Chondrocyte (in vitro differentiated cells): Measurements from ENCODE around the gene PCNP. TPM values are rescaled to one million over a fixed set of nuclear protein-coding genes. Genes with fewer than 3 reads are reported as not detected.

Experiments
- DNase-seq: peaks from one replicate; pipeline ENCODE4 v3.0.0; 2021; ENCODE audit warnings: mixed read lengths, low spot score
- H3K27ac Mint-ChIP-seq: one replicate; pipeline ENCODE4 v1.8.0; 2021; ENCODE audit warnings: mild to moderate bottlenecking, moderate library complexity, mixed read lengths; ENCODE audit not compliant: unreplicated experiment
- H3K27me3 Mint-ChIP-seq: 2 replicates; pipeline ENCODE4 v1.8.0; 2021; ENCODE audit warnings: low read depth, mixed read lengths
- H3K36me3 Mint-ChIP-seq: 2 replicates; pipeline ENCODE4 v1.8.0; 2021; ENCODE audit warnings: low read depth, mixed read lengths
- H3K4me1 Mint-ChIP-seq: 2 replicates; pipeline ENCODE4 v1.8.0; 2021; ENCODE audit warnings: low read depth, mild to moderate bottlenecking, mixed read lengths
- H3K4me3 Mint-ChIP-seq: one replicate; pipeline ENCODE4 v1.8.0; 2021; ENCODE audit warnings: mild to moderate bottlenecking, moderate library complexity, mixed read lengths; ENCODE audit not compliant: unreplicated experiment
- H3K9me3 Mint-ChIP-seq: 2 replicates; pipeline ENCODE4 v1.8.0; 2021; ENCODE audit warnings: low read depth, mixed read lengths
- total RNA-seq: library from RNA; stranded (reverse); gene quantifications from 3 replicates; pipeline ENCODE4 v1.2.1, GENCODE V29; 2021
- TF ChIP-seq, protein P1 (sequence below): fragments of 200-600 bp; sonication (generic); IDR thresholded peaks from 2 replicates; pipeline ENCODE4 v1.5.0; 2021; ENCODE audit warnings: antibody characterized with exemption, mild to moderate bottlenecking, moderate library complexity

PCNP gene
- total RNA-seq, 1 donor from 2014 or later: 145 TPM

DNA sequence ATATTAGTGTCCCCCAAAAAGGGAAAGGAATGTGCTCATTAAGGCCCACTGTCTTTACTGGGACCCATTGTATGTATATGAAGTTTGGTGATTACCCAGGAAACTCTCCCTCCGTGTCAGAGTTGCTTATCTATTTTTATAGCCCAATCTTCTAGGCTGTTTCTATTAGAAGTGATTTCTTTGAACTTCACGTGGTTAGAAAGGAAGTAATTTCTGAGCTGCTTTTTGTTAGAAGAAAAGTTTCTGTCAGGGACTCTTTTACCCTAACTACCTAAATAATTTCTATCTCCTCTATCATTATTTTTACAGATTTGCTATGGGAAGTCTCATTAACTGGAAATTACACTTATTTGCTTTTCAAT is 43.3 kb upstream of the PCNP start:
- Mint-ChIP-seq H3K27me3 (peaks cover 5% of the 10 kb centered on the region), H3K36me3 (no peaks in the 10 kb centered on the region), H3K4me3 (no peak overlapping the region), H3K4me1 (no peaks in the 10 kb centered on the region), H3K9me3 (no peaks in the 10 kb centered on the region), H3K27ac (no peak overlapping the region)
- TF ChIP-seq, protein P1, sequence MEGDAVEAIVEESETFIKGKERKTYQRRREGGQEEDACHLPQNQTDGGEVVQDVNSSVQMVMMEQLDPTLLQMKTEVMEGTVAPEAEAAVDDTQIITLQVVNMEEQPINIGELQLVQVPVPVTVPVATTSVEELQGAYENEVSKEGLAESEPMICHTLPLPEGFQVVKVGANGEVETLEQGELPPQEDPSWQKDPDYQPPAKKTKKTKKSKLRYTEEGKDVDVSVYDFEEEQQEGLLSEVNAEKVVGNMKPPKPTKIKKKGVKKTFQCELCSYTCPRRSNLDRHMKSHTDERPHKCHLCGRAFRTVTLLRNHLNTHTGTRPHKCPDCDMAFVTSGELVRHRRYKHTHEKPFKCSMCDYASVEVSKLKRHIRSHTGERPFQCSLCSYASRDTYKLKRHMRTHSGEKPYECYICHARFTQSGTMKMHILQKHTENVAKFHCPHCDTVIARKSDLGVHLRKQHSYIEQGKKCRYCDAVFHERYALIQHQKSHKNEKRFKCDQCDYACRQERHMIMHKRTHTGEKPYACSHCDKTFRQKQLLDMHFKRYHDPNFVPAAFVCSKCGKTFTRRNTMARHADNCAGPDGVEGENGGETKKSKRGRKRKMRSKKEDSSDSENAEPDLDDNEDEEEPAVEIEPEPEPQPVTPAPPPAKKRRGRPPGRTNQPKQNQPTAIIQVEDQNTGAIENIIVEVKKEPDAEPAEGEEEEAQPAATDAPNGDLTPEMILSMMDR: no peak
- no peak for DNase-seq

DNA sequence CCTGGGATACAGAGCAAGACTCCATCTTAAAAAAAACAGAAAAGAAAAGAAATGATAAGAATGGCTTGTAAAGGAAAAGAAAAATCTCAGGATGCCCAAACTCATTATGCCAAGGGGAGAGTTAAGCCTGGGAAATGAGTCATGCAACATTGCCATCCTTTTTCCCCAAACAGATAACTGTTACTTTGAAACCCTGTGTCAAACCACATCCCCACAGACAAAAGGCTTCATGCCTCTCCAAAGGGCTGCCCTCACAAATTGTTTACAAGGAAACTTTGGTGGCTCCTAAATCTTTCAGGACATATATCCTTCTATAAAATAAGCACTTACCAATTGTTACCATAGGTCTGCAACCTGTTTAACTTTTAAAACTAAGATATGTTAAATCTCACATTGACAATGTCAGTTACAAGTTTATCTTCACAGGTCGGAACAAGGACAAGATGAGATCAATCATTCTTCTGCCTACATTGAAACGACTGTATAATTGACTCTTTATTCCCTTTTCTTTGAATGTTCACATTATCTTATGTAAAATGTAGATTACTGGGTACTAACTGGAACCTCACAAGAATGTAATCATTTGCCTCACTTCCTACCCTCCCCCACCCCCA is 42.4 kb upstream of the PCNP start:
- Mint-ChIP-seq H3K4me3 (no peak overlapping the region), H3K27me3 (peaks cover 6% of the 10 kb centered on the region), H3K27ac (no peak overlapping the region), H3K9me3 (no peaks in the 10 kb centered on the region), H3K4me1 (no peaks in the 10 kb centered on the region), H3K36me3 (no peaks in the 10 kb centered on the region)
- DNase-seq: no peak
- TF ChIP-seq, protein P1: no peak

DNA sequence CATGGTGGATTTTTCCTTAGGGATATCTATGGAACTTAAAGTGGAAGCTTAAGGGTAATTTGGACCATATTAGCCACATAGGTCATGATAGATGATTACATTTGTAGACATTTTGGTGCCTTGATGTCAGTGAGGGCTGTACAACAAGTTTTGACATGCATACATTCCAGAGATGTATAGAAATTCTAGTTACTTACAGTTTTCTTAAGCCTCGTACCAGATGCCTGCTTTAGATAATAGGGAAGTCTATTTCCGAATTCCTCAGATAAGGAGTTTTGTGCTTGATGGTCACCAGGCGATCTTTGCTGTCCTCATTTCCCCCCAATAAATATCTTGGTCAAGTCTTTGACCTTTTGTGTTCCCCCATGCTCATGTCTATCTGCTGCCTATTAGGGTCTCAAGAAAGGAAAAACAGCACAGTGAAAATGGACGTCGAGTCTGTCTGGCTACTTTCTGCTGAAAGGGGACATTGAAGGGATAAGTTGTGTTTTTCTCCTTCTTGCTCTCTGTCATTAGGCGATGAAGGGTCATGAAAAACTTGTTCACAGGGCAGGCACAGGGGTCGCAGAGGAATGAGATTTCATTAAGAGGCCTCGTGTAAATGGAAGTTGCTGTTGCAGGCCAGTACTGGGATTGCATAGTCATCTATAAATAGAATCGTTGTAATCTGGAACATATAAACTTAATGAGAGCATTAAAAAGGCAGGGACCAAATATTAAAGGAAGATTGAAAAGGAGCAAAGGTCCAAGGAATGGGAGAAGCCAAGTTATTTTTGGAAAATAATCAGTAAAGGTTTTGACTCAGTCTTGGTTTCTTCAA is 41.0 kb upstream of the PCNP start:
- TF ChIP-seq, protein P1: no peak
- no peaks in the 10 kb centered on the region for H3K9me3 Mint-ChIP-seq
- H3K27ac Mint-ChIP-seq: no peak overlapping the region
- H3K4me1 Mint-ChIP-seq: no peaks in the 10 kb centered on the region
- peaks cover 2% of the 10 kb centered on the region for H3K36me3 Mint-ChIP-seq
- no peak overlapping the region for H3K4me3 Mint-ChIP-seq
- no peak for DNase-seq
- H3K27me3 Mint-ChIP-seq: peaks cover 12% of the 10 kb centered on the region

DNA sequence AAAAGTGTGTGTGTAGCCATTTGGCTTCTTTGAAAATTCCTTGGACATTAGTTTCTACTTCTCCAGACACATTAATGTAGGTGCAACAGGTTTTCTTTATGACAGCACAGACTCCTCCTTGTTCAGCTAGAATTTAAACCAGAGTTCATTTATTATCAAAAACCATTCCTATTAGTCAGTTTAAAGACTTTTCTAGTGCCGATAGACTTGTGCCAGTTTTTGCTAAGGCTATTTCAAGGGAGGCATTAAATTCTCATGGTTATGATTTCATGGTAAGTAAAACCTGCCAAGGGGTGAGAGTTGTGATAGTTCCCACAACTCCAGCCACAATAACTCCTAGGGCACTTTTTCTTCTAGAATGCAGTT is 40.4 kb upstream of the PCNP start:
- Mint-ChIP-seq H3K9me3 (no peaks in the 10 kb centered on the region), H3K27me3 (peaks cover 16% of the 10 kb centered on the region), H3K4me3 (no peak overlapping the region), H3K27ac (no peak overlapping the region), H3K36me3 (peaks cover 3% of the 10 kb centered on the region), H3K4me1 (no peaks in the 10 kb centered on the region)
- no peak for DNase-seq
- TF ChIP-seq, protein P1: no peak

DNA sequence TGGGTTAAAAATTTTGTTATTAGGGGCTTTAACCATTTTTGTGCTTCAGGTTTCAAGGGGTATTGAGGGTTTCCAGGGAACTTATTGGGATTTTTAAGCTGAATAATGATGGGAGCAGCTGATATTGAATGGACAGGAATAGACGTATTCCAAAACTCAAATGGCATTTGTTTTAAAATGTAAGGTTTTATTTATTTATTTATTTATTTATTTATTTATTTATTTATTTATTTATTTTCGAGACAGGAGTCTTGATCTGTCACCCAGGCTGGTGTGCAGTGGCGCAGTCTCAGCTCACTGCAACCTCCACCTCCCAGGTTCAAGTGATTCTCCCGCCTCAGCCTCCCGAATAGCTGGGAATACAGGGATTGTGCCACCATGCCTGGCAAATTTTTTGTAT is 38.8 kb upstream of the PCNP start:
- TF ChIP-seq, protein P1: no peak
- Mint-ChIP-seq H3K27ac (no peak overlapping the region), H3K4me3 (no peak overlapping the region), H3K9me3 (peaks cover 10% of the 10 kb centered on the region), H3K4me1 (no peaks in the 10 kb centered on the region), H3K27me3 (peaks cover 28% of the 10 kb centered on the region), H3K36me3 (peaks cover 11% of the 10 kb centered on the region)
- no peak for DNase-seq
